Iris pigment epithelial cell (primary cell): ENCODE results near the gene TGFBR2.

Experiments used
- DNase-seq: peaks from one replicate; pipeline ENCODE4 v3.0.0-alpha.2; 2011; ENCODE audit warnings: low read depth

The TGFBR2 gene

GRCh38 chr3:30637310-30638219 lies 31.2 kb downstream of the TGFBR2 start:
- DNase-seq = no peak

- no peak for DNase-seq
These were observed 32.4 kb downstream of the TGFBR2 start for GRCh38 chr3:30638685-30639412.

GRCh38 chr3:30639937-30640336 lies 33.5 kb downstream of the TGFBR2 start:
- no peak for DNase-seq

- DNase-seq = no peak
These were observed 34.5 kb downstream of the TGFBR2 start for GRCh38 chr3:30640851-30641250.

GRCh38 chr3:30641416-30642251 lies 35.2 kb downstream of the TGFBR2 start:
- DNase-seq = peak; percentile 30

GRCh38 chr3:30642849-30643361 lies 36.5 kb downstream of the TGFBR2 start:
- no peak for DNase-seq

GRCh38 chr3:30643763-30644462 lies 37.5 kb downstream of the TGFBR2 start:
- DNase-seq = no peak

- peak; percentile 88 for DNase-seq
These were observed 38.2 kb downstream of the TGFBR2 start for GRCh38 chr3:30644615-30645014.

GRCh38 chr3:30645077-30645476 lies 38.7 kb downstream of the TGFBR2 start:
- DNase-seq = no peak

GRCh38 chr3:30646181-30646876 lies 39.9 kb downstream of the TGFBR2 start:
- peak; percentile 90 for DNase-seq

GRCh38 chr3:30646961-30647752 lies 40.8 kb downstream of the TGFBR2 start:
- DNase-seq = no peak

GRCh38 chr3:30648670-30649357 lies 42.4 kb downstream of the TGFBR2 start:
- no peak for DNase-seq

- DNase-seq = no peak
These were observed 43.3 kb downstream of the TGFBR2 start for GRCh38 chr3:30649572-30650318.

GRCh38 chr3:30650348-30650995 lies 44.1 kb downstream of the TGFBR2 start:
- DNase-seq = peak; percentile 32

- DNase-seq = no peak
These were observed 47.9 kb downstream of the TGFBR2 start for GRCh38 chr3:30654269-30654668.

- DNase-seq = peak; percentile 65
These were observed 48.9 kb downstream of the TGFBR2 start for GRCh38 chr3:30655187-30655812.

GRCh38 chr3:30656624-30657141 lies 50.3 kb downstream of the TGFBR2 start:
- DNase-seq = no peak
